Measurements from ENCODE around the gene ICAM2.
A peak's percentile ranks its signal among the peaks of the same experiment; 100 is the strongest.

ICAM2 gene

DNA sequence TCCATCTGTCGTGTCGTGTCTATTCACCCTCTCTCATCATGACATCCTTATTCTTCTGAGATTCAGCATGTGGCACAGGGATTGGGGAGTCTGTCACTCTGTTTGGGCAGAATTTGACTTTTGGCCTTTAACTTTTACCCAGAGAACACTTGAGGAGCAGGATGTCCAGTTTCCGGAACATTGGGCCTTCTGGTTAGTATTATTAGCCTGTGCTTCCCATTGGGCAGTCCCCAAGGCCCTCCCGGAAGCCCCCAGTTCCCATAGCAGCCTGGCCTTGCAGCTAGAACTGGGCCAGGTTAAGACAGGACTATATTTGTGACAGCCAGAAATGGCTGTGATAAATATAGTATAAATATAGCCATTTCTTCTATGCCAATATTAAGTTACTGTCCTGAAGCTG lies 57.3 kb downstream of the ICAM2 start:
- Histone ChIP-seq H3K79me2 (ENCODE audit: control insufficient read depth, low read length) (no peaks in the 10 kb centered on the region), H3K4me1 (ENCODE audit: control insufficient read depth, low read length) (peaks cover 4% of the 10 kb centered on the region), H3K27me3 (ENCODE audit: control insufficient read depth, low read length) (peaks cover 2% of the 10 kb centered on the region; the same call in 1 of the 2 replicates), H3F3A (ENCODE audit: control insufficient read depth, insufficient read depth) (0 out of 2 replicates have a peak, but pooled peaks cover 4% of the 10 kb centered on the region), H3K9me2 (replicated peaks; ENCODE audit: control insufficient read depth, low read length) (no peaks in the 10 kb centered on the region), H3K4me3 (ENCODE audit: low read length) (no peak overlapping the region), H3K36me3 (ENCODE audit: control insufficient read depth, low read length) (no peaks in the 10 kb centered on the region), H3K4me2 (ENCODE audit: low read length) (no peak overlapping the region), H4K20me1 (ENCODE audit: control insufficient read depth, insufficient read depth, low read depth, low read length) (no peaks in the 10 kb centered on the region), H3K9me3 (ENCODE audit: control insufficient read depth, insufficient read depth, low read length) (no peaks in the 10 kb centered on the region), H3K27ac (ENCODE audit: low read depth, low read length) (no peak overlapping the region)
- no peak for TF ChIP-seq EZH2phosphoT487 (IDR thresholded peaks at IDR 0.05; ENCODE audit: borderline replicate concordance, low read length)
- TF ChIP-seq, protein P1, sequence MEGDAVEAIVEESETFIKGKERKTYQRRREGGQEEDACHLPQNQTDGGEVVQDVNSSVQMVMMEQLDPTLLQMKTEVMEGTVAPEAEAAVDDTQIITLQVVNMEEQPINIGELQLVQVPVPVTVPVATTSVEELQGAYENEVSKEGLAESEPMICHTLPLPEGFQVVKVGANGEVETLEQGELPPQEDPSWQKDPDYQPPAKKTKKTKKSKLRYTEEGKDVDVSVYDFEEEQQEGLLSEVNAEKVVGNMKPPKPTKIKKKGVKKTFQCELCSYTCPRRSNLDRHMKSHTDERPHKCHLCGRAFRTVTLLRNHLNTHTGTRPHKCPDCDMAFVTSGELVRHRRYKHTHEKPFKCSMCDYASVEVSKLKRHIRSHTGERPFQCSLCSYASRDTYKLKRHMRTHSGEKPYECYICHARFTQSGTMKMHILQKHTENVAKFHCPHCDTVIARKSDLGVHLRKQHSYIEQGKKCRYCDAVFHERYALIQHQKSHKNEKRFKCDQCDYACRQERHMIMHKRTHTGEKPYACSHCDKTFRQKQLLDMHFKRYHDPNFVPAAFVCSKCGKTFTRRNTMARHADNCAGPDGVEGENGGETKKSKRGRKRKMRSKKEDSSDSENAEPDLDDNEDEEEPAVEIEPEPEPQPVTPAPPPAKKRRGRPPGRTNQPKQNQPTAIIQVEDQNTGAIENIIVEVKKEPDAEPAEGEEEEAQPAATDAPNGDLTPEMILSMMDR (IDR thresholded peaks at IDR 0.05; ENCODE audit: low read depth, low read length, poor library complexity, severe bottlenecking): no peak

DNA sequence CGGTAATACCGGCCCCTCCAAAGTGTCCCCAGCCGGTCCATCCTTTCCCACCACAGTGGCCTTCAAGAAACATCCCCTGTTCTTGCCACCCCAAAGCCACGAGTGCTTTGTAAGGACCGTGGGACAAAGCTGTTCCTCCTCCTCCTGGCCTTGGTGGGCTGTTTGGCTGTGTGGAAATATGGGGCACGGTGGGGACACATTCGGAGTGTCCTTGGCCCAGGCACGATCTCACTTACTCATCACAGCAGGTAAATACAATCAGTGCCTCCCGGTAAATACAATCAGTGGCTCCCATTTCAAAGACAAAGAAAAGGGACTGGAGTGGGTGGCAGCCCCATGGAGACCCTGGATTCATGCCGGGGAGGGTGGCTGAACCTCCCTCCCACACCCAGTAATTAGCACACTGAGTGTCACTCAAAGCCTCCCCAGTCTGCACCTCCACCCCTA lies 58.1 kb downstream of the ICAM2 start:
- Histone ChIP-seq H3K4me1 (ENCODE audit: control insufficient read depth, low read length) (peaks cover 4% of the 10 kb centered on the region), H3K4me2 (ENCODE audit: low read length) (no peak overlapping the region), H3K9me3 (ENCODE audit: control insufficient read depth, insufficient read depth, low read length) (no peaks in the 10 kb centered on the region), H3K27ac (ENCODE audit: low read depth, low read length) (no peak overlapping the region), H3K36me3 (ENCODE audit: control insufficient read depth, low read length) (no peaks in the 10 kb centered on the region), H3K79me2 (ENCODE audit: control insufficient read depth, low read length) (no peaks in the 10 kb centered on the region), H3K4me3 (ENCODE audit: low read length) (no peak overlapping the region), H4K20me1 (ENCODE audit: control insufficient read depth, insufficient read depth, low read depth, low read length) (no peaks in the 10 kb centered on the region), H3F3A (ENCODE audit: control insufficient read depth, insufficient read depth) (0 out of 2 replicates have a peak, but pooled peaks cover 4% of the 10 kb centered on the region), H3K9me2 (replicated peaks; ENCODE audit: control insufficient read depth, low read length) (no peaks in the 10 kb centered on the region), H3K27me3 (ENCODE audit: control insufficient read depth, low read length) (no peaks in the 10 kb centered on the region)
- no peak for TF ChIP-seq EZH2phosphoT487 (IDR thresholded peaks at IDR 0.05; ENCODE audit: borderline replicate concordance, low read length)
- TF ChIP-seq, protein P1 (IDR thresholded peaks at IDR 0.05; ENCODE audit: low read depth, low read length, poor library complexity, severe bottlenecking): no peak

DNA sequence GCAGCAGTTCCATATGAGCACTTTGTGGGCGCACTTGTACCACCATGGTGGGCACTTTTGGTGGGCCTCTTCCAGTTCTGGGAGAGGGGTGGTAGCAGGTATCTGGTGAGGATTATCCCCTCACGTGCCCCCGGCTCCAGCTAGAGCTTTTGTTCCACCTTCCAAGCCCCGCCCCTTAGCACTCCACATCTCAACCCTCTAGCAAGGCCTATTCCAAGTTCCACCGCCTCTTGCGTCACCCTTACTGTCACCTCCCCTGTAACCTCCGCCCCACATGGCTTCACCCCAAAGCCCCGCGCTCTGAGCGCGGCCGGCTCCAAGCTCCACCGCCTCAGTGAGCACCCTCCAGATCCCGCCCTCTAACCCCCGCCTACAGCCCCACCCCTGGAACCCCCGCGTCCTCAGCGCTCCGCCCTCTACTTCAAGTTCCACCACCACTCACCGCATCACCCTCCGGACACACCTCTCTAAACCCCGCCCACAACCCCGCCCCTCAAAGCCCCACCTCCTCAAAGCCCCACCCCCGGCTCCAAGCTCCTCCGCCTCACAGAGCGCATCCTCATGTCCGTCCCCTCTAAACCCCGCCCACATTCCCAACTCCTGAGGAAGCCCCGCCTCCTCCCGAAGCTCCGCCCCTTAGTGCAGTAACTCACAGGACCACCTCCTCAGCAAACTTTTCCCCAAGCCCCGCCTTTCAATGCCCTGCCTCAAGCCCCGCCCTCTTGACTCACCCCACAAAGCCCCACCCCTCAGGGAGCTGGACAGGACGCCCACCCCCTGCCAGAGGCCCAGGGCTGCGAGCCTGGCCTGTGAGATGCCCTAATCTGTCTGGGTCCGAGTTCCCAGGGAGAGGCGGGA lies 58.8 kb downstream of the ICAM2 start:
- no peaks in the 10 kb centered on the region for H4K20me1 ChIP-seq (ENCODE audit: control insufficient read depth, insufficient read depth, low read depth, low read length)
- H3K4me1 ChIP-seq (ENCODE audit: control insufficient read depth, low read length): peaks cover 4% of the 10 kb centered on the region
- no peaks in the 10 kb centered on the region for H3K9me3 ChIP-seq (ENCODE audit: control insufficient read depth, insufficient read depth, low read length)
- no peaks in the 10 kb centered on the region for H3K36me3 ChIP-seq (ENCODE audit: control insufficient read depth, low read length)
- H3K4me3 ChIP-seq (ENCODE audit: low read length): no peak overlapping the region
- no peak overlapping the region for H3K27ac ChIP-seq (ENCODE audit: low read depth, low read length)
- 0 out of 2 replicates have a peak, but pooled peaks cover 4% of the 10 kb centered on the region for H3F3A ChIP-seq (ENCODE audit: control insufficient read depth, insufficient read depth)
- H3K79me2 ChIP-seq (ENCODE audit: control insufficient read depth, low read length): no peaks in the 10 kb centered on the region
- no peak for TF ChIP-seq EZH2phosphoT487 (IDR thresholded peaks at IDR 0.05; ENCODE audit: borderline replicate concordance, low read length)
- TF ChIP-seq, protein P1 (IDR thresholded peaks at IDR 0.05; ENCODE audit: low read depth, low read length, poor library complexity, severe bottlenecking): no peak
- peak overlapping the region; percentile 14; the same call in 1 of the 2 replicates for H3K4me2 ChIP-seq (ENCODE audit: low read length)
- H3K27me3 ChIP-seq (ENCODE audit: control insufficient read depth, low read length): no peaks in the 10 kb centered on the region
- no peaks in the 10 kb centered on the region for H3K9me2 ChIP-seq (replicated peaks; ENCODE audit: control insufficient read depth, low read length)
